Tongue (tissue), 2 donors: ENCODE data around the gene ATM. TPM values are rescaled to one million over a fixed set of nuclear protein-coding genes. Genes with fewer than 3 reads are reported as not detected.
"Not testable (repeated sequence)": the region's sequence is repeated elsewhere in the genome, so short reads cannot be mapped to it uniquely, and the experiment has no call there.

Source experiments
- DNase-seq: peaks from one replicate; pipeline ENCODE4 v3.0.0-alpha.2; 2015
- total RNA-seq: library from RNA; depleted of rRNA; stranded (reverse); fragments of >200 nt; gene quantifications from one replicate; pipeline ENCODE4 v1.2.3, GENCODE V29; 2014

The ATM gene
- total RNA-seq, 1 donor from 2014 or later = 76.3 TPM

- DNase-seq = no peak
These were observed 64.1 kb downstream of the ATM start for GRCh38 chr11:108286956-108287355.

- not testable (repeated sequence) for DNase-seq
These were observed 66.2 kb downstream of the ATM start for GRCh38 chr11:108289066-108289465.

GRCh38 chr11:108289699-108290098, 66.8 kb downstream of the ATM start:
- DNase-seq = no peak

GRCh38 chr11:108293229-108293628, 70.4 kb downstream of the ATM start:
- no peak for DNase-seq

- no peak for DNase-seq
These were observed 79.4 kb downstream of the ATM start for GRCh38 chr11:108302121-108302785.

GRCh38 chr11:108307751-108308150, 84.9 kb downstream of the ATM start:
- no peak for DNase-seq

- DNase-seq = no peak
These were observed 90.6 kb downstream of the ATM start for GRCh38 chr11:108313444-108313843.

- no peak for DNase-seq
These were observed 93.2 kb downstream of the ATM start for GRCh38 chr11:108316061-108316460.

GRCh38 chr11:108319541-108320145, 96.8 kb downstream of the ATM start:
- no peak for DNase-seq

GRCh38 chr11:108322666-108323065, 99.8 kb downstream of the ATM start:
- DNase-seq = no peak

GRCh38 chr11:108324587-108324986, 101.7 kb downstream of the ATM start:
- DNase-seq = no peak

- DNase-seq = no peak
These were observed 110.6 kb downstream of the ATM start for GRCh38 chr11:108333403-108333899.

- DNase-seq = no peak
These were observed 115.9 kb downstream of the ATM start for GRCh38 chr11:108338750-108339149.

GRCh38 chr11:108340973-108341372, 118.1 kb downstream of the ATM start:
- no peak for DNase-seq

- DNase-seq = no peak
These were observed 118.8 kb downstream of the ATM start for GRCh38 chr11:108341654-108342053.

GRCh38 chr11:108343714-108344113, 120.8 kb downstream of the ATM start:
- no peak for DNase-seq

GRCh38 chr11:108345767-108346166, 122.9 kb downstream of the ATM start:
- DNase-seq = no peak

GRCh38 chr11:108346451-108346850, 123.6 kb downstream of the ATM start:
- DNase-seq = no peak

GRCh38 chr11:108351468-108351867, 128.6 kb downstream of the ATM start:
- no peak for DNase-seq

- no peak for DNase-seq
These were observed 141.3 kb downstream of the ATM start for GRCh38 chr11:108364159-108364558.

- no peak for DNase-seq
These were observed 145.3 kb downstream of the ATM start for GRCh38 chr11:108368134-108368533.

GRCh38 chr11:108369064-108369463, 146.2 kb downstream of the ATM start:
- DNase-seq = no peak

GRCh38 chr11:108370315-108370714, 147.4 kb downstream of the ATM start:
- DNase-seq = no peak

GRCh38 chr11:108370990-108371389, 148.1 kb downstream of the ATM start:
- no peak for DNase-seq
